ENCODE results near the gene PTF1A. TPM values are rescaled to one million over a fixed set of nuclear protein-coding genes. Genes with fewer than 3 reads are reported as not detected.
A peak's percentile ranks its signal among the peaks of the same experiment; 100 is the strongest.

The PTF1A gene
- polyA plus RNA-seq, 1 donor (not counting 4 experiments of a cell fraction or from before 2014, with no cell fraction given): not detected

- H3K36me3 ChIP-seq (ENCODE audit: control insufficient read depth in 2 of 2, extremely low read depth in 1 of 2, insufficient read depth in 2 of 2, low read length in 2 of 2): no peaks in the 10 kb centered on the region
- no peak overlapping the region for H2AFZ ChIP-seq (ENCODE audit: control insufficient read depth, low read length)
- FAIRE-seq (no peak), DNase-seq (ENCODE audit: low read depth, low spot score) (no peak)
- dilution Hi-C loops (cut with MboI; ENCODE audit: extremely low pct_ligation_motif_present, low sequenced_read_pairs): no loop called here
- no peaks in the 10 kb centered on the region for H3K9me1 ChIP-seq (ENCODE audit: control insufficient read depth, extremely low read depth, insufficient read depth, low read length)
- H3K4me3 ChIP-seq (ENCODE audit: control insufficient read depth in 2 of 3, extremely low read depth in 1 of 3, insufficient read depth in 2 of 3, low read depth in 1 of 3, low read length in 3 of 3): no peak overlapping the region
- no peak overlapping the region for H3K27ac ChIP-seq (ENCODE audit: control insufficient read depth, insufficient read depth, low read length)
- H3K9ac ChIP-seq (ENCODE audit: control insufficient read depth, extremely low read depth, insufficient read depth, low read length): no peak overlapping the region
- no peak overlapping the region for H3K4me2 ChIP-seq (ENCODE audit: control insufficient read depth, extremely low read depth, insufficient read depth, low read depth, low read length)
- peaks cover 95% of the 10 kb centered on the region for H3K27me3 ChIP-seq (ENCODE audit: control insufficient read depth, extremely low read depth, insufficient read depth, low read length)
- TF ChIP-seq EZH2 (IDR thresholded peaks at IDR 0.05; ENCODE audit: low read length) (no peak), CTCF (optimal IDR thresholded peaks at IDR 0.05 in 1 of 3, IDR thresholded peaks at IDR 0.05 in 1 of 3, conservative IDR thresholded peaks at IDR 0.05 in 1 of 3; ENCODE audit: extremely low read depth in 1 of 3, insufficient read depth in 2 of 3, low read length in 3 of 3) (no peak)
- H3K79me2 ChIP-seq (ENCODE audit: control insufficient read depth, insufficient read depth, low read length): no peaks in the 10 kb centered on the region
- H3K4me1 ChIP-seq (ENCODE audit: control insufficient read depth, extremely low read depth, insufficient read depth, low read length): no peaks in the 10 kb centered on the region
- H3K9me3 ChIP-seq (ENCODE audit: control insufficient read depth, low read depth, low read length): no peaks in the 10 kb centered on the region
- no peaks in the 10 kb centered on the region for H4K20me1 ChIP-seq (ENCODE audit: control insufficient read depth, extremely low read depth, insufficient read depth, low read length)
Measured at GRCh38 chr10:23194471-23194965, 2.4 kb downstream of the PTF1A start.

GRCh38 chr10:23194966-23195845 lies 3.1 kb downstream of the PTF1A start:
- no peak overlapping the region for H2AFZ ChIP-seq (ENCODE audit: control insufficient read depth, low read length)
- H3K9ac ChIP-seq (ENCODE audit: control insufficient read depth, extremely low read depth, insufficient read depth, low read length): no peak overlapping the region
- no peak overlapping the region for H3K4me3 ChIP-seq (ENCODE audit: control insufficient read depth in 2 of 3, extremely low read depth in 1 of 3, insufficient read depth in 2 of 3, low read depth in 1 of 3, low read length in 3 of 3)
- no peaks in the 10 kb centered on the region for H3K79me2 ChIP-seq (ENCODE audit: control insufficient read depth, insufficient read depth, low read length)
- DNase-seq (ENCODE audit: low read depth, low spot score) (no peak), FAIRE-seq (no peak)
- no peaks in the 10 kb centered on the region for H3K9me1 ChIP-seq (ENCODE audit: control insufficient read depth, extremely low read depth, insufficient read depth, low read length)
- H4K20me1 ChIP-seq (ENCODE audit: control insufficient read depth, extremely low read depth, insufficient read depth, low read length): no peaks in the 10 kb centered on the region
- dilution Hi-C loops (cut with MboI; ENCODE audit: extremely low pct_ligation_motif_present, low sequenced_read_pairs): no loop called here
- no peak overlapping the region for H3K4me2 ChIP-seq (ENCODE audit: control insufficient read depth, extremely low read depth, insufficient read depth, low read depth, low read length)
- H3K9me3 ChIP-seq (ENCODE audit: control insufficient read depth, low read depth, low read length): no peaks in the 10 kb centered on the region
- no peak for TF ChIP-seq CTCF (optimal IDR thresholded peaks at IDR 0.05 in 1 of 3, IDR thresholded peaks at IDR 0.05 in 1 of 3, conservative IDR thresholded peaks at IDR 0.05 in 1 of 3; ENCODE audit: extremely low read depth in 1 of 3, insufficient read depth in 2 of 3, low read length in 3 of 3)
- TF ChIP-seq EZH2 (IDR thresholded peaks at IDR 0.05; ENCODE audit: low read length): peak; percentile 72
- no peaks in the 10 kb centered on the region for H3K4me1 ChIP-seq (ENCODE audit: control insufficient read depth, extremely low read depth, insufficient read depth, low read length)
- H3K27me3 ChIP-seq (ENCODE audit: control insufficient read depth, extremely low read depth, insufficient read depth, low read length): peaks cover 98% of the 10 kb centered on the region
- H3K27ac ChIP-seq (ENCODE audit: control insufficient read depth, insufficient read depth, low read length): no peak overlapping the region
- H3K36me3 ChIP-seq (ENCODE audit: control insufficient read depth in 2 of 2, extremely low read depth in 1 of 2, insufficient read depth in 2 of 2, low read length in 2 of 2): no peaks in the 10 kb centered on the region

All from keratinocyte (primary cell).